HepG2 (cell line): Measurements from ENCODE around the gene PRR14. TPM values are rescaled to one million over a fixed set of nuclear protein-coding genes. Genes with fewer than 3 reads are reported as not detected.

Experiments
- ATF4 ChIP-seq, 2 experiments: fragments of 450-650 bp in 1 of 2; sonication (generic) in 1 of 2; formaldehyde crosslinking; IDR thresholded peaks; 2 replicates each; pipeline versions ENCODE4 v1.5.0 to v1.8.0; 2020 to 2022; ENCODE audit warnings: mild to moderate bottlenecking in 1 of 2, missing genetic modification reagents in 1 of 2
- DPF2 ChIP-seq: sonication (generic); formaldehyde crosslinking; IDR thresholded peaks from 2 replicates; pipeline ENCODE4 v1.4.0; 2020; ENCODE audit warnings: mild to moderate bottlenecking, low read depth, missing genetic modification reagents, borderline replicate concordance
- HDAC6 ChIP-seq: fragments of 200-600 bp; sonication (generic); IDR thresholded peaks from 2 replicates; pipeline ENCODE4 v1.7.0; 2017; ENCODE audit warnings: mild to moderate bottlenecking, antibody characterized with exemption, low read length, low read depth
- HMG20A ChIP-seq: IDR thresholded peaks from 2 replicates; pipeline ENCODE4 v1.6.1; 2016; ENCODE audit warnings: borderline replicate concordance
- KDM2A ChIP-seq: sonication (generic); formaldehyde crosslinking; IDR thresholded peaks from 2 replicates; pipeline ENCODE4 v1.4.0; 2020; ENCODE audit warnings: low read depth, missing genetic modification reagents, borderline replicate concordance
- MTA3 ChIP-seq: sonication (generic); formaldehyde crosslinking; IDR thresholded peaks from 2 replicates; pipeline ENCODE4 v1.4.0; 2020; ENCODE audit warnings: missing genetic modification reagents
- NFKBIZ ChIP-seq: IDR thresholded peaks from 2 replicates; pipeline ENCODE4 v1.6.1; 2018; ENCODE audit warnings: missing genetic modification reagents, missing compliant biosample characterization
- NFRKB ChIP-seq: fragments of 450-650 bp; IDR thresholded peaks from 2 replicates; pipeline ENCODE4 v1.6.1; 2017
- ONECUT2 ChIP-seq: sonication (generic); formaldehyde crosslinking; IDR thresholded peaks from 2 replicates; pipeline ENCODE4 v1.4.0; 2020; ENCODE audit warnings: missing genetic modification reagents
- SRSF1 ChIP-seq: fragments of 200-400 bp; formaldehyde crosslinking; optimal IDR thresholded peaks from 2 replicates; pipeline ENCODE3; 2017; ENCODE audit warnings: mild to moderate bottlenecking, low read depth, low read length, moderate library complexity
- ZFAT ChIP-seq: sonication (generic); formaldehyde crosslinking; conservative IDR thresholded peaks from 2 replicates; pipeline ENCODE4 v1.8.1; 2023; ENCODE audit warnings: missing genetic modification reagents, inconsistent platforms
- ZFP36 ChIP-seq: fragments of 150-350 bp; IDR thresholded peaks from 2 replicates; pipeline ENCODE4 v1.6.1; 2018; ENCODE audit warnings: borderline replicate concordance, low read length, low read depth; ENCODE audit not compliant: partially characterized antibody
- ZNF143 ChIP-seq: sonication (generic); formaldehyde crosslinking; IDR thresholded peaks from 2 replicates; pipeline ENCODE4 v1.4.0; 2020; ENCODE audit warnings: missing genetic modification reagents
- ZNF496 ChIP-seq: sonication (generic); formaldehyde crosslinking; IDR thresholded peaks from 2 replicates; pipeline ENCODE4 v1.8.1; 2023; ENCODE audit warnings: mild to moderate bottlenecking, moderate library complexity, missing genetic modification reagents; ENCODE audit not compliant: insufficient replicate concordance
- ZSCAN30 ChIP-seq: sonication (generic); formaldehyde crosslinking; IDR thresholded peaks from 2 replicates; pipeline ENCODE4 v1.5.0; 2020; ENCODE audit warnings: mild to moderate bottlenecking, missing genetic modification reagents
- polyA plus RNA-seq, 8 experiments: library from polyadenylated mRNA; depleted of rRNA in 3 of 8; stranded (reverse) in 7 of 8; unstranded in 1 of 8; fragments of >200 nt; fragmentation: Illumina TruSeq in 4 of 8; extraction: Trizol in 4 of 8; gene quantifications; 2 replicates each; pipeline versions ENCODE4 v1.2.1 to v1.2.3, GENCODE V29; 2011 to 2016; ENCODE audit warnings: low read depth in 4 of 8, missing spikeins in 1 of 8, mixed read lengths in 1 of 8; ENCODE audit not compliant: insufficient read depth in 1 of 8
- total RNA-seq, 5 experiments: library from RNA; depleted of rRNA; stranded (reverse); fragments of >200 nt; fragmentation: Illumina TruSeq; extraction: Trizol; gene quantifications; 2 replicates each; pipeline ENCODE4 v1.2.3, GENCODE V29; 2016; ENCODE audit warnings: low read depth in 1 of 5
- TF ChIP-seq, protein P1 (sequence below): sonication (generic); formaldehyde crosslinking; IDR thresholded peaks from 2 replicates; pipeline ENCODE4 v1.4.0; 2020; ENCODE audit warnings: missing genetic modification reagents
- TF ChIP-seq, protein P2 (sequence below): sonication (generic); formaldehyde crosslinking; IDR thresholded peaks from 2 replicates; pipeline ENCODE4 v1.4.0; 2020; ENCODE audit warnings: mild to moderate bottlenecking, missing genetic modification reagents
- TF ChIP-seq, protein P3 (sequence below): sonication (generic); formaldehyde crosslinking; IDR thresholded peaks from 2 replicates; pipeline ENCODE4 v1.8.0; 2022; ENCODE audit warnings: mild to moderate bottlenecking, missing genetic modification reagents, moderate library complexity
- TF ChIP-seq, protein P4 (sequence below): sonication (generic); formaldehyde crosslinking; IDR thresholded peaks from 2 replicates; pipeline ENCODE4 v1.8.1; 2023; ENCODE audit warnings: mild to moderate bottlenecking, missing genetic modification reagents
- TF ChIP-seq, protein P5 (sequence below): fragments of 450-650 bp; IDR thresholded peaks from 2 replicates; pipeline ENCODE4 v1.6.1; 2017

PRR14 gene
- total and polyA plus RNA-seq, 2 of the 13 experiments (the other 11 are each of a cell fraction or from before 2014, with no cell fraction given): 8.4 to 11.0 TPM

GRCh38 chr16:30698816-30699614 is 48.3 kb downstream of the PRR14 start, which contains the start of gene SRCAP (continued):
- TF ChIP-seq ONECUT2 (CRISPR knock-in tag) (no peak), ZNF143 (CRISPR knock-in tag) (no peak; the same call in 1 of the 2 replicates), HDAC6 (no peak), ZFAT (CRISPR knock-in tag) (peak; percentile 70; the same call in 1 of the 2 replicates), ATF4 (CRISPR knock-in tag; IDR thresholded peaks at IDR 0.05) (no peak; a peak in 1 of 4 replicates), ZNF496 (CRISPR knock-in tag) (no peak), ZFP36 (no peak), KDM2A (CRISPR knock-in tag) (peak; percentile 53; the same call in 1 of the 2 replicates), NFRKB (no peak), MTA3 (CRISPR knock-in tag) (no peak), HMG20A (CRISPR knock-in tag) (no peak), NFKBIZ (CRISPR knock-in tag) (no peak), DPF2 (CRISPR knock-in tag) (no peak), ZSCAN30 (CRISPR knock-in tag) (no peak), SRSF1 (no peak)
- TF ChIP-seq, protein P1, sequence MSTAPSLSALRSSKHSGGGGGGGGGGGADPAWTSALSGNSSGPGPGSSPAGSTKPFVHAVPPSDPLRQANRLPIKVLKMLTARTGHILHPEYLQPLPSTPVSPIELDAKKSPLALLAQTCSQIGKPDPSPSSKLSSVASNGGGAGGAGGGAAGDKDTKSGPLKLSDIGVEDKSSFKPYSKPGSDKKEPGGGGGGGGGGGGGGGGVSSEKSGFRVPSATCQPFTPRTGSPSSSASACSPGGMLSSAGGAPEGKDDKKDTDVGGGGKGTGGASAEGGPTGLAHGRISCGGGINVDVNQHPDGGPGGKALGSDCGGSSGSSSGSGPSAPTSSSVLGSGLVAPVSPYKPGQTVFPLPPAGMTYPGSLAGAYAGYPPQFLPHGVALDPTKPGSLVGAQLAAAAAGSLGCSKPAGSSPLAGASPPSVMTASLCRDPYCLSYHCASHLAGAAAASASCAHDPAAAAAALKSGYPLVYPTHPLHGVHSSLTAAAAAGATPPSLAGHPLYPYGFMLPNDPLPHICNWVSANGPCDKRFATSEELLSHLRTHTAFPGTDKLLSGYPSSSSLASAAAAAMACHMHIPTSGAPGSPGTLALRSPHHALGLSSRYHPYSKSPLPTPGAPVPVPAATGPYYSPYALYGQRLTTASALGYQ (CRISPR knock-in tag): peak; percentile 52; the same call in 1 of the 2 replicates
- TF ChIP-seq, protein P2, sequence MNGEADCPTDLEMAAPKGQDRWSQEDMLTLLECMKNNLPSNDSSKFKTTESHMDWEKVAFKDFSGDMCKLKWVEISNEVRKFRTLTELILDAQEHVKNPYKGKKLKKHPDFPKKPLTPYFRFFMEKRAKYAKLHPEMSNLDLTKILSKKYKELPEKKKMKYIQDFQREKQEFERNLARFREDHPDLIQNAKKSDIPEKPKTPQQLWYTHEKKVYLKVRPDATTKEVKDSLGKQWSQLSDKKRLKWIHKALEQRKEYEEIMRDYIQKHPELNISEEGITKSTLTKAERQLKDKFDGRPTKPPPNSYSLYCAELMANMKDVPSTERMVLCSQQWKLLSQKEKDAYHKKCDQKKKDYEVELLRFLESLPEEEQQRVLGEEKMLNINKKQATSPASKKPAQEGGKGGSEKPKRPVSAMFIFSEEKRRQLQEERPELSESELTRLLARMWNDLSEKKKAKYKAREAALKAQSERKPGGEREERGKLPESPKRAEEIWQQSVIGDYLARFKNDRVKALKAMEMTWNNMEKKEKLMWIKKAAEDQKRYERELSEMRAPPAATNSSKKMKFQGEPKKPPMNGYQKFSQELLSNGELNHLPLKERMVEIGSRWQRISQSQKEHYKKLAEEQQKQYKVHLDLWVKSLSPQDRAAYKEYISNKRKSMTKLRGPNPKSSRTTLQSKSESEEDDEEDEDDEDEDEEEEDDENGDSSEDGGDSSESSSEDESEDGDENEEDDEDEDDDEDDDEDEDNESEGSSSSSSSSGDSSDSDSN: no peak
- TF ChIP-seq, protein P3, sequence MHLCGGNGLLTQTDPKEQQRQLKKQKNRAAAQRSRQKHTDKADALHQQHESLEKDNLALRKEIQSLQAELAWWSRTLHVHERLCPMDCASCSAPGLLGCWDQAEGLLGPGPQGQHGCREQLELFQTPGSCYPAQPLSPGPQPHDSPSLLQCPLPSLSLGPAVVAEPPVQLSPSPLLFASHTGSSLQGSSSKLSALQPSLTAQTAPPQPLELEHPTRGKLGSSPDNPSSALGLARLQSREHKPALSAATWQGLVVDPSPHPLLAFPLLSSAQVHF (CRISPR knock-in tag): no peak
- TF ChIP-seq, protein P4, sequence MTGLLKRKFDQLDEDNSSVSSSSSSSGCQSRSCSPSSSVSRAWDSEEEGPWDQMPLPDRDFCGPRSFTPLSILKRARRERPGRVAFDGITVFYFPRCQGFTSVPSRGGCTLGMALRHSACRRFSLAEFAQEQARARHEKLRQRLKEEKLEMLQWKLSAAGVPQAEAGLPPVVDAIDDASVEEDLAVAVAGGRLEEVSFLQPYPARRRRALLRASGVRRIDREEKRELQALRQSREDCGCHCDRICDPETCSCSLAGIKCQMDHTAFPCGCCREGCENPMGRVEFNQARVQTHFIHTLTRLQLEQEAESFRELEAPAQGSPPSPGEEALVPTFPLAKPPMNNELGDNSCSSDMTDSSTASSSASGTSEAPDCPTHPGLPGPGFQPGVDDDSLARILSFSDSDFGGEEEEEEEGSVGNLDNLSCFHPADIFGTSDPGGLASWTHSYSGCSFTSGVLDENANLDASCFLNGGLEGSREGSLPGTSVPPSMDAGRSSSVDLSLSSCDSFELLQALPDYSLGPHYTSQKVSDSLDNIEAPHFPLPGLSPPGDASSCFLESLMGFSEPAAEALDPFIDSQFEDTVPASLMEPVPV (CRISPR knock-in tag): peak; percentile 82; the same call in 1 of the 2 replicates
- TF ChIP-seq, protein P5, sequence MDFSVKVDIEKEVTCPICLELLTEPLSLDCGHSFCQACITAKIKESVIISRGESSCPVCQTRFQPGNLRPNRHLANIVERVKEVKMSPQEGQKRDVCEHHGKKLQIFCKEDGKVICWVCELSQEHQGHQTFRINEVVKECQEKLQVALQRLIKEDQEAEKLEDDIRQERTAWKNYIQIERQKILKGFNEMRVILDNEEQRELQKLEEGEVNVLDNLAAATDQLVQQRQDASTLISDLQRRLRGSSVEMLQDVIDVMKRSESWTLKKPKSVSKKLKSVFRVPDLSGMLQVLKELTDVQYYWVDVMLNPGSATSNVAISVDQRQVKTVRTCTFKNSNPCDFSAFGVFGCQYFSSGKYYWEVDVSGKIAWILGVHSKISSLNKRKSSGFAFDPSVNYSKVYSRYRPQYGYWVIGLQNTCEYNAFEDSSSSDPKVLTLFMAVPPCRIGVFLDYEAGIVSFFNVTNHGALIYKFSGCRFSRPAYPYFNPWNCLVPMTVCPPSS: no peak
